Mesenchymal stem cell (in vitro differentiated cells and primary cell): ENCODE results near the gene PRMT7.
A peak's percentile ranks its signal among the peaks of the same experiment; 100 is the strongest.

Experiments used
- DNase-seq: peaks from one replicate; pipeline ENCODE4 v3.0.0-alpha.2; 2013
- H2AFZ ChIP-seq: one replicate; pipeline ENCODE4 v1.6.1; 2013; ENCODE audit warnings: low read depth, mild to moderate bottlenecking, control low read depth, inconsistent platforms, low read length, moderate library complexity
- H2AK5ac ChIP-seq: 2 replicates; pipeline ENCODE4 v1.6.1; 2013; ENCODE audit warnings: low read length, moderate library complexity, mild to moderate bottlenecking, inconsistent platforms; ENCODE audit not compliant: severe bottlenecking
- H2BK120ac ChIP-seq: one replicate; pipeline ENCODE4 v1.6.1; 2013; ENCODE audit warnings: low read depth, mild to moderate bottlenecking, inconsistent platforms, low read length, moderate library complexity
- H2BK12ac ChIP-seq, 2 experiments: one replicate each; pipeline ENCODE4 v1.6.1; 2013; ENCODE audit warnings: inconsistent platforms in 2 of 2, low read length in 2 of 2, mild to moderate bottlenecking in 2 of 2, moderate library complexity in 2 of 2, control low read depth in 1 of 2
- H2BK15ac ChIP-seq: one replicate; pipeline ENCODE4 v1.6.1; 2013; ENCODE audit warnings: mild to moderate bottlenecking, low read depth, inconsistent platforms; ENCODE audit not compliant: poor library complexity, severe bottlenecking
- H2BK5ac ChIP-seq: 2 replicates; pipeline ENCODE4 v1.6.1; 2013; ENCODE audit warnings: low read depth, mild to moderate bottlenecking, low read length, control low read depth, inconsistent platforms; ENCODE audit not compliant: poor library complexity, severe bottlenecking
- H3K14ac ChIP-seq, 2 experiments: one replicate each; pipeline ENCODE4 v1.6.1; 2013; ENCODE audit warnings: inconsistent platforms in 2 of 2, low read length in 2 of 2, control low read depth in 1 of 2, mild to moderate bottlenecking in 1 of 2, moderate library complexity in 1 of 2
- H3K18ac ChIP-seq, 2 experiments: one replicate each; pipeline ENCODE4 v1.6.1; 2013; ENCODE audit warnings: inconsistent platforms in 2 of 2, low read length in 2 of 2, control low read depth in 1 of 2, low read depth in 1 of 2, mild to moderate bottlenecking in 1 of 2
- H3K23ac ChIP-seq, 2 experiments: one replicate each; pipeline ENCODE4 v1.6.1; 2013; ENCODE audit warnings: inconsistent platforms in 2 of 2, low read length in 2 of 2, mild to moderate bottlenecking in 2 of 2, moderate library complexity in 2 of 2, control low read depth in 1 of 2
- H3K27ac ChIP-seq: 2 replicates; pipeline ENCODE4 v1.5.1; 2013; ENCODE audit warnings: mild to moderate bottlenecking, moderate library complexity, low read length, control low read depth, inconsistent platforms; ENCODE audit not compliant: poor library complexity, severe bottlenecking
- H3K27me3 ChIP-seq, 2 experiments: 2 replicates each; pipeline versions ENCODE4 v1.6.1 to v1.7.0; 2013; ENCODE audit warnings: low read length in 2 of 2, mild to moderate bottlenecking in 2 of 2, moderate library complexity in 2 of 2, control low read depth in 1 of 2, inconsistent platforms in 1 of 2; ENCODE audit not compliant: control insufficient read depth in 1 of 2, insufficient read depth in 1 of 2
- H3K36me3 ChIP-seq, 2 experiments: 2 replicates each; pipeline versions ENCODE4 v1.6.1 to v1.7.0; 2013; ENCODE audit warnings: low read length in 2 of 2, control low read depth in 1 of 2, inconsistent platforms in 1 of 2, low read depth in 1 of 2, mild to moderate bottlenecking in 1 of 2; ENCODE audit not compliant: insufficient read depth in 2 of 2, control insufficient read depth in 1 of 2
- H3K4ac ChIP-seq, 2 experiments: one replicate each; pipeline ENCODE4 v1.6.1; 2013; ENCODE audit warnings: inconsistent platforms in 2 of 2, low read length in 2 of 2, mild to moderate bottlenecking in 2 of 2, moderate library complexity in 2 of 2, control low read depth in 1 of 2, low read depth in 1 of 2
- H3K4me1 ChIP-seq: 2 replicates; pipeline ENCODE4 v1.6.1; 2013; ENCODE audit warnings: low read depth, low read length, control low read depth; ENCODE audit not compliant: control insufficient read depth, insufficient read depth
- H3K4me2 ChIP-seq: 2 replicates; pipeline ENCODE4 v1.6.1; 2013; ENCODE audit warnings: low read length, mild to moderate bottlenecking, inconsistent platforms; ENCODE audit not compliant: poor library complexity, severe bottlenecking
- H3K4me3 ChIP-seq, 2 experiments: 2 replicates each; pipeline versions ENCODE4 v1.5.1 to v1.7.0; 2013; ENCODE audit warnings: low read length in 2 of 2, mild to moderate bottlenecking in 2 of 2, control low read depth in 1 of 2, low read depth in 1 of 2; ENCODE audit not compliant: insufficient read depth in 1 of 2
- H3K79me1 ChIP-seq: replicated peaks from 2 replicates; pipeline ENCODE4 v1.6.1; 2013; ENCODE audit warnings: mild to moderate bottlenecking, control low read depth, low read length, inconsistent platforms; ENCODE audit not compliant: poor library complexity, severe bottlenecking
- H3K9ac ChIP-seq: 2 replicates; pipeline ENCODE4 v1.7.0; 2013; ENCODE audit warnings: mild to moderate bottlenecking, low read length, moderate library complexity
- H3K9me3 ChIP-seq: 2 replicates; pipeline ENCODE4 v1.7.0; 2013; ENCODE audit warnings: mild to moderate bottlenecking, low read length; ENCODE audit not compliant: control insufficient read depth
- H4K8ac ChIP-seq: one replicate; pipeline ENCODE4 v1.6.1; 2013; ENCODE audit warnings: inconsistent platforms, mild to moderate bottlenecking, low read length, moderate library complexity
- H4K91ac ChIP-seq: one replicate; pipeline ENCODE4 v1.6.1; 2013; ENCODE audit warnings: mild to moderate bottlenecking, low read length, inconsistent platforms
- WGBS: methylation state at CpG from one replicate; pipeline ENCODE4 v1.1.7; 2013; ENCODE audit warnings: mixed read lengths; 5-methylcytosine and 5-hydroxymethylcytosine counted together

The PRMT7 gene

GRCh38 chr16:68285683-68286082 is 25.1 kb upstream of the PRMT7 start:
- no peaks in the 10 kb centered on the region for H3K9me3 ChIP-seq
- no peak overlapping the region for H3K9ac ChIP-seq
- no peak overlapping the region for H4K8ac ChIP-seq
- no peak overlapping the region for H3K23ac ChIP-seq
- no peak overlapping the region for H3K27ac ChIP-seq
- no peak overlapping the region for H2BK120ac ChIP-seq
- no peak overlapping the region for H3K4me3 ChIP-seq
- peaks cover 38 to 49% of the 10 kb centered on the region in 2 experiments for H3K36me3 ChIP-seq
- H2AFZ ChIP-seq = no peak overlapping the region
- H3K4me2 ChIP-seq = no peak overlapping the region
- H3K79me1 ChIP-seq = peaks cover 53% of the 10 kb centered on the region
- H3K27me3 ChIP-seq = no peaks in the 10 kb centered on the region
- H2AK5ac ChIP-seq = no peak overlapping the region
- no peak overlapping the region for H3K14ac ChIP-seq
- peaks cover 8% of the 10 kb centered on the region for H3K4me1 ChIP-seq
- DNase-seq = no peak
- no peak overlapping the region for H2BK12ac ChIP-seq
- WGBS = 94% methylated on average over 3 of the region's 3 CpGs
- H3K18ac ChIP-seq = no peak overlapping the region
- no peak overlapping the region for H4K91ac ChIP-seq
- no peak overlapping the region for H2BK15ac ChIP-seq
- H2BK5ac ChIP-seq = no peak overlapping the region
- no peak overlapping the region for H3K4ac ChIP-seq

GRCh38 chr16:68286153-68287074 is 24.4 kb upstream of the PRMT7 start:
- no peaks in the 10 kb centered on the region for H3K9me3 ChIP-seq
- H2BK5ac ChIP-seq = no peak overlapping the region
- H3K27ac ChIP-seq = no peak overlapping the region
- H4K8ac ChIP-seq = no peak overlapping the region
- no peak overlapping the region for H3K9ac ChIP-seq
- WGBS = 92% methylated on average over 9 of the region's 12 CpGs
- peaks cover 8% of the 10 kb centered on the region for H3K4me1 ChIP-seq
- no peaks in the 10 kb centered on the region for H3K27me3 ChIP-seq
- H2BK120ac ChIP-seq = no peak overlapping the region
- no peak overlapping the region for H2AK5ac ChIP-seq
- no peak overlapping the region for H3K4me2 ChIP-seq
- H3K36me3 ChIP-seq = peaks cover 41 to 49% of the 10 kb centered on the region in 2 experiments
- no peak overlapping the region for H3K18ac ChIP-seq
- no peak overlapping the region for H2BK15ac ChIP-seq
- H3K14ac ChIP-seq = no peak overlapping the region
- H3K4ac ChIP-seq = no peak overlapping the region
- no peak overlapping the region for H2BK12ac ChIP-seq
- H2AFZ ChIP-seq = no peak overlapping the region
- no peak overlapping the region for H4K91ac ChIP-seq
- DNase-seq = no peak
- H3K4me3 ChIP-seq = no peak overlapping the region
- H3K23ac ChIP-seq = no peak overlapping the region
- H3K79me1 ChIP-seq = peaks cover 53% of the 10 kb centered on the region

GRCh38 chr16:68287276-68288251 is 23.3 kb upstream of the PRMT7 start:
- Histone ChIP-seq H4K91ac (no peak overlapping the region), H2BK5ac (no peak overlapping the region), H3K4ac (no peak overlapping the region), H3K18ac (peak overlapping the region in 1 of 2 experiments; percentile 75), H2BK12ac (peak overlapping the region; percentile 49 to 59), H2AFZ (no peak overlapping the region), H4K8ac (no peak overlapping the region), H2BK120ac (no peak overlapping the region), H2BK15ac (no peak overlapping the region), H3K27ac (no peak overlapping the region), H2AK5ac (no peak overlapping the region), H3K36me3 (peaks cover 46 to 52% of the 10 kb centered on the region in 2 experiments), H3K27me3 (no peaks in the 10 kb centered on the region), H3K79me1 (peaks cover 58% of the 10 kb centered on the region), H3K9ac (peak overlapping the region; percentile 64), H3K14ac (peak overlapping the region in 1 of 2 experiments; percentile 26), H3K4me2 (no peak overlapping the region), H3K9me3 (no peaks in the 10 kb centered on the region), H3K23ac (no peak overlapping the region), H3K4me1 (peaks cover 8% of the 10 kb centered on the region), H3K4me3 (peak overlapping the region in 1 of 2 experiments; percentile 45)
- DNase-seq = peak; percentile 81
- 96% methylated on average over 11 of the region's 11 CpGs for WGBS

- H2BK120ac ChIP-seq = no peak overlapping the region
- no peak overlapping the region for H4K91ac ChIP-seq
- no peak overlapping the region for H3K18ac ChIP-seq
- H3K36me3 ChIP-seq = peaks cover 41 to 51% of the 10 kb centered on the region in 2 experiments
- H3K14ac ChIP-seq = no peak overlapping the region
- no peak overlapping the region for H3K4ac ChIP-seq
- 100% methylated on average over 1 of the region's 1 CpG for WGBS
- no peak overlapping the region for H2BK15ac ChIP-seq
- peak overlapping the region; percentile 45 for H3K9ac ChIP-seq
- no peak for DNase-seq
- H3K4me2 ChIP-seq = no peak overlapping the region
- H2AFZ ChIP-seq = no peak overlapping the region
- no peak overlapping the region for H2BK5ac ChIP-seq
- H4K8ac ChIP-seq = no peak overlapping the region
- no peak overlapping the region for H3K27ac ChIP-seq
- peaks cover 8% of the 10 kb centered on the region for H3K4me1 ChIP-seq
- H3K9me3 ChIP-seq = no peaks in the 10 kb centered on the region
- H3K79me1 ChIP-seq = peaks cover 55% of the 10 kb centered on the region
- H3K27me3 ChIP-seq = no peaks in the 10 kb centered on the region
- no peak overlapping the region for H2AK5ac ChIP-seq
- no peak overlapping the region for H3K4me3 ChIP-seq
- no peak overlapping the region for H3K23ac ChIP-seq
- no peak overlapping the region for H2BK12ac ChIP-seq
Observed at GRCh38 chr16:68288252-68288650, 22.6 kb upstream of the PRMT7 start.
